Upper lobe of left lung (tissue), 6 donors: Measurements from ENCODE around the gene PDZK1. TPM values are rescaled to one million over a fixed set of nuclear protein-coding genes. Genes with fewer than 3 reads are reported as not detected.

ENCODE experiments used
- ATAC-seq, 2 donors: fragments of 200-7000 bp; cut with Tn5 transposase; one replicate each; pipeline ENCODE4 v1.9.1; 2022; ENCODE audit warnings: mild to moderate bottlenecking in 2 of 2, moderate library complexity in 2 of 2; ENCODE audit not compliant: low FRiP score in 2 of 2
- DNase-seq, 2 donors: peaks; one replicate each; pipeline ENCODE4 v3.0.0-alpha.2; 2019 to 2020
- H3K27ac ChIP-seq, 4 donors: fragments of 200-600 bp; sonication (generic); one replicate each; pipeline ENCODE4 v1.5.1; 2016 to 2019
- H3K27me3 ChIP-seq, 4 donors: fragments of 200-600 bp; sonication (generic); one replicate each; pipeline ENCODE4 v1.5.1; 2017 to 2019
- H3K36me3 ChIP-seq, 4 donors: fragments of 200-600 bp; sonication (generic); one replicate each; pipeline ENCODE4 v1.5.1; 2016 to 2019
- H3K4me1 ChIP-seq, 4 donors: fragments of 200-600 bp; sonication (generic); one replicate each; pipeline ENCODE4 v1.5.1; 2018 to 2019
- H3K4me3 ChIP-seq, 4 donors: fragments of 200-600 bp; sonication (generic); one replicate each; pipeline ENCODE4 v1.5.1; 2017 to 2019; ENCODE audit warnings: mild to moderate bottlenecking in 2 of 4, moderate library complexity in 1 of 4
- H3K9me3 ChIP-seq, 4 donors: fragments of 200-600 bp; sonication (generic); one replicate each; pipeline ENCODE4 v1.5.1; 2018 to 2019
- CTCF ChIP-seq, 6 experiments: fragments of 450-650 bp in 4 of 6; fragments of 200-600 bp in 2 of 6; sonication (generic) in 2 of 6; IDR thresholded peaks; one replicate each; pipeline ENCODE4 v1.5.1; 2016 to 2019; ENCODE audit warnings: antibody characterized with exemption in 6 of 6
- EP300 ChIP-seq, 4 donors: sonication (generic); formaldehyde crosslinking; IDR thresholded peaks; one replicate each; pipeline ENCODE4 v1.5.1; 2017; ENCODE audit warnings: antibody characterized with exemption in 4 of 4, control low read depth in 2 of 4
- POLR2A ChIP-seq, 4 donors: fragments of 450-650 bp; IDR thresholded peaks; one replicate each; pipeline ENCODE4 v1.5.1; 2016 to 2017; ENCODE audit warnings: antibody characterized with exemption in 4 of 4, mild to moderate bottlenecking in 2 of 4
- POLR2AphosphoS5 ChIP-seq, 2 donors: sonication (generic); formaldehyde crosslinking; IDR thresholded peaks; one replicate each; pipeline ENCODE4 v1.5.1; 2017; ENCODE audit warnings: antibody characterized with exemption in 2 of 2
- WGBS, 2 donors: methylation state at CpG; one replicate each; pipeline ENCODE4 v1.1.5; 2017 to 2018; 5-methylcytosine and 5-hydroxymethylcytosine counted together
- total RNA-seq, 6 donors: library from RNA; depleted of rRNA in 4 of 6; stranded (reverse); fragments of >200 nt in 4 of 6; gene quantifications; one replicate each; pipeline versions ENCODE4 v1.1.0 to v1.2.1, GENCODE V29; 2016 to 2021
- donor health status: DM: no; HTN: no; CAD: no; lungs with moderate emphysema.
- donor health status: DM: no; HTN: yes; CAD: no; lungs with severe emphysema.

PDZK1 gene
- total RNA-seq, 6 donors from 2014 or later = 0.31 to 0.49 TPM; not detected in 4

- ATAC-seq = no peak
- no peak for DNase-seq
- Histone ChIP-seq H3K4me3 (no peak overlapping the region), H3K9me3 (no peaks in the 10 kb centered on the region), H3K36me3 (no peaks in the 10 kb centered on the region), H3K4me1 (no peaks in the 10 kb centered on the region), H3K27me3 (no peaks in the 10 kb centered on the region), H3K27ac (no peak overlapping the region)
- TF ChIP-seq EP300 (IDR thresholded peaks at IDR 0.05) (no peak), CTCF (IDR thresholded peaks at IDR 0.05) (no peak), POLR2A (IDR thresholded peaks at IDR 0.05) (no peak), POLR2AphosphoS5 (IDR thresholded peaks at IDR 0.05) (no peak)
- WGBS, 2 donors = 70 to 86% methylated on average over 2 of the region's 2 CpGs
These were observed 5.8 kb downstream of the PDZK1 start for GRCh38 chr1:145701306-145701862.

- WGBS, 2 donors = 87 to 92% methylated on average over 3 of the region's 3 CpGs
- TF ChIP-seq EP300 (IDR thresholded peaks at IDR 0.05) = no peak
- no peak for TF ChIP-seq POLR2A (IDR thresholded peaks at IDR 0.05)
- TF ChIP-seq POLR2AphosphoS5 (IDR thresholded peaks at IDR 0.05) = no peak
- TF ChIP-seq CTCF (IDR thresholded peaks at IDR 0.05) = no peak
- ATAC-seq (no peak), DNase-seq (no peak)
- H3K36me3 ChIP-seq = no peaks in the 10 kb centered on the region
- no peak overlapping the region for H3K4me3 ChIP-seq
- H3K27ac ChIP-seq = no peak overlapping the region
- no peaks in the 10 kb centered on the region for H3K9me3 ChIP-seq
- H3K27me3 ChIP-seq = no peaks in the 10 kb centered on the region
- H3K4me1 ChIP-seq = no peaks in the 10 kb centered on the region
These were observed 10.6 kb downstream of the PDZK1 start for GRCh38 chr1:145696630-145696960.

GRCh38 chr1:145695821-145696629, 11.1 kb downstream of the PDZK1 start:
- 65 to 77% methylated on average over 4 to 5 of the region's 5 CpGs for WGBS, 2 donors
- TF ChIP-seq CTCF (IDR thresholded peaks at IDR 0.05) (no peak), EP300 (IDR thresholded peaks at IDR 0.05) (no peak), POLR2AphosphoS5 (IDR thresholded peaks at IDR 0.05) (no peak)
- H3K4me1 ChIP-seq = no peaks in the 10 kb centered on the region
- no peaks in the 10 kb centered on the region for H3K9me3 ChIP-seq
- DNase-seq (no peak), ATAC-seq (peak; percentile 19 to 32)
- no peaks in the 10 kb centered on the region for H3K27me3 ChIP-seq
- H3K4me3 ChIP-seq = no peak overlapping the region
- no peaks in the 10 kb centered on the region for H3K36me3 ChIP-seq
- H3K27ac ChIP-seq = no peak overlapping the region

GRCh38 chr1:145692785-145693443, 14.3 kb downstream of the PDZK1 start:
- no peaks in the 10 kb centered on the region for H3K9me3 ChIP-seq
- no peak overlapping the region for H3K4me3 ChIP-seq
- no peak for ATAC-seq
- no peaks in the 10 kb centered on the region for H3K27me3 ChIP-seq
- H3K4me1 ChIP-seq = peaks cover 0 to 5% (median 5%) of the 10 kb centered on the region in 4 donors
- no peaks in the 10 kb centered on the region for H3K36me3 ChIP-seq
- no peak overlapping the region for H3K27ac ChIP-seq
- no peak for DNase-seq
- WGBS, 2 donors = 81 to 91% methylated on average over 11 of the region's 11 CpGs
- TF ChIP-seq POLR2A (IDR thresholded peaks at IDR 0.05) (no peak), EP300 (IDR thresholded peaks at IDR 0.05) (no peak), POLR2AphosphoS5 (IDR thresholded peaks at IDR 0.05) (no peak), CTCF (IDR thresholded peaks at IDR 0.05) (no peak)
